CD4-positive, alpha-beta T cell treated with Interferon alpha-2 for 1 hour (primary cell): ENCODE measurements around the gene TBC1D10A.
"Not testable (repeated sequence)": the region's sequence is repeated elsewhere in the genome, so short reads cannot be mapped to it uniquely, and the experiment has no call there.

Source experiments
- DNase-seq, 2 donors: peaks; one replicate each; pipeline ENCODE4 v3.0.0-alpha.2; 2020 to 2022

Gene TBC1D10A

GRCh38 chr22:30344447-30345200 lies 17.9 kb upstream of the TBC1D10A start:
- peak in 1 of 2 donors; percentile 36 for DNase-seq

- no peak for DNase-seq
Measured at GRCh38 chr22:30340911-30341685, 14.4 kb upstream of the TBC1D10A start.

GRCh38 chr22:30338802-30339201 lies 12.1 kb upstream of the TBC1D10A start:
- DNase-seq: no peak

GRCh38 chr22:30338341-30338740 lies 11.6 kb upstream of the TBC1D10A start:
- DNase-seq: not testable (repeated sequence)

GRCh38 chr22:30337461-30337778 lies 10.7 kb upstream of the TBC1D10A start:
- DNase-seq: no peak

- no peak for DNase-seq
Measured at GRCh38 chr22:30336752-30337460, 10.2 kb upstream of the TBC1D10A start.

GRCh38 chr22:30335236-30335635 lies 8.5 kb upstream of the TBC1D10A start:
- DNase-seq: no peak

- DNase-seq: no peak
Measured at GRCh38 chr22:30334646-30335045, 7.9 kb upstream of the TBC1D10A start.

GRCh38 chr22:30333707-30334087 lies 7.0 kb upstream of the TBC1D10A start:
- no peak for DNase-seq

- no peak for DNase-seq
Measured at GRCh38 chr22:30332994-30333706, 6.4 kb upstream of the TBC1D10A start.

GRCh38 chr22:30332551-30332950 lies 5.8 kb upstream of the TBC1D10A start:
- DNase-seq: no peak

GRCh38 chr22:30328466-30329049 lies 1.8 kb upstream of the TBC1D10A start:
- no peak for DNase-seq

GRCh38 chr22:30327864-30328345 lies 1.2 kb upstream of the TBC1D10A start:
- no peak for DNase-seq

GRCh38 chr22:30326255-30326705 lies 461 bp downstream of the TBC1D10A start:
- peak in 1 of 2 donors; percentile 37 for DNase-seq

GRCh38 chr22:30325724-30326254 lies 952 bp downstream of the TBC1D10A start:
- DNase-seq: no peak

GRCh38 chr22:30325065-30325720 lies 1.5 kb downstream of the TBC1D10A start:
- DNase-seq: no peak

- DNase-seq: peak in 1 of 2 donors; percentile 49
Measured at GRCh38 chr22:30324014-30324730, 2.6 kb downstream of the TBC1D10A start.

- DNase-seq: no peak
Measured at GRCh38 chr22:30323246-30323645, 3.5 kb downstream of the TBC1D10A start.

- DNase-seq: no peak
Measured at GRCh38 chr22:30321461-30321860, 5.3 kb downstream of the TBC1D10A start.

GRCh38 chr22:30320021-30320556 lies 6.7 kb downstream of the TBC1D10A start:
- no peak for DNase-seq
